Measurements from ENCODE around the gene ELAC1.
"Not testable (repeated sequence)": the region's sequence is repeated elsewhere in the genome, so short reads cannot be mapped to it uniquely, and the experiment has no call there.

The ELAC1 gene

DNA sequence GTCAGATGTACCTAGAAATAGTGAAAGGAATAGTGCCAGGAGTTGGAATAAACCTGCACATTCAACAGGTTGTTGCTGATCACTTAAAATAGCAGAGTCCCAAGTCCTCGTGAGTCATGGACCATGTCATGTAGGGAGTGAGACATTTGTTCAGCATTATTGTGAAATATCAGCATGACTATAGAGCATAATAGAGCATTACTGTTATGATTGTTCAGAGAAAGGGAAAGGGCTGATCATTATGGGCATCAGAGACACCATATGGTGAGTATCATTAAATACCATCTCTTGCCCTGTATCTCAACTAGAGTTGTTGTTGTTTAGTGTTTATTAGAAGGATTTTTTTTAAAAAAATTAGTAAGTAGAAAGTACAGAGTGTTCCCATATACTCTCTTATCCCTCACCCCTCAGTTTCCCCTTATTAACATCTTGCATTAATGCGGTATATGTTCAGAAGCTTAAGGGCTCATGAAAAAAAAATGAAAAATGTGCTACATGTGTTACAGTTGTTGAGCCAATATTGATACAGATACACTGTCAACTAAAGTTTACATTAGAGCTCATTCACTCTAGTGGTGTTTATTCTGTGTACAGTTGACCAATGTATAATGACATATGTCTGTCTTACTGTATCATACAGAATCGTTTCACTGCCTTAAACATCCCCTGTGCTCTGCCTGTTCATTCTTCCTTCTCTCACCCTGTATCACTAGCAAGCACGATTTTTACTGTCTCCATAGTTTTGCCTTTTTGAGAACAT, 5.7 kb downstream of the ELAC1 start:
- no peak for DNase-seq (ENCODE audit: low read depth)

- DNase-seq (ENCODE audit: low read depth) = no peak
Measured at GRCh38 chr18:50977037-50977760, 9.4 kb downstream of the ELAC1 start.

- no peak for DNase-seq (ENCODE audit: low read depth)
Measured at GRCh38 chr18:50981381-50981780, 13.5 kb downstream of the ELAC1 start.

GRCh38 chr18:50982086-50982801, 14.4 kb downstream of the ELAC1 start:
- no peak for DNase-seq (ENCODE audit: low read depth)

DNA sequence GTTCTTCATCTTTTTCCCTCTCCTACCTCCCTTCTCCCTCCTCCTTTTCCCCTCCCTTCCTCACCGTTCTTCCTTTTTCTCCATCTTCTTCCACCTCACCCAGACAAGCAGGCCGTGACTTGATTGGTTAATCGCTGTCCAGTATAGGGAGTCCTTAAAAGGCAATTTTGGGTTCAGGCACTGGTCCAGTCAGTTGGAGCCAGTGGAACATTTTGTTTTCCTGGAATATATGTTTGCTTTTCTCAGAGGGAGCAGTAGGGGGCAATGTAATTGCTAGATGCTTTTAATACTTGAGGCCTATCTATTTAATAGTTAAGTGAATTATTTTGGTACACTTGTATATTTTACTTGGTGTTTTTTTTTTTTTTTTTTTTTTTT, 15.0 kb downstream of the ELAC1 start:
- DNase-seq (ENCODE audit: low read depth) = no peak

DNA sequence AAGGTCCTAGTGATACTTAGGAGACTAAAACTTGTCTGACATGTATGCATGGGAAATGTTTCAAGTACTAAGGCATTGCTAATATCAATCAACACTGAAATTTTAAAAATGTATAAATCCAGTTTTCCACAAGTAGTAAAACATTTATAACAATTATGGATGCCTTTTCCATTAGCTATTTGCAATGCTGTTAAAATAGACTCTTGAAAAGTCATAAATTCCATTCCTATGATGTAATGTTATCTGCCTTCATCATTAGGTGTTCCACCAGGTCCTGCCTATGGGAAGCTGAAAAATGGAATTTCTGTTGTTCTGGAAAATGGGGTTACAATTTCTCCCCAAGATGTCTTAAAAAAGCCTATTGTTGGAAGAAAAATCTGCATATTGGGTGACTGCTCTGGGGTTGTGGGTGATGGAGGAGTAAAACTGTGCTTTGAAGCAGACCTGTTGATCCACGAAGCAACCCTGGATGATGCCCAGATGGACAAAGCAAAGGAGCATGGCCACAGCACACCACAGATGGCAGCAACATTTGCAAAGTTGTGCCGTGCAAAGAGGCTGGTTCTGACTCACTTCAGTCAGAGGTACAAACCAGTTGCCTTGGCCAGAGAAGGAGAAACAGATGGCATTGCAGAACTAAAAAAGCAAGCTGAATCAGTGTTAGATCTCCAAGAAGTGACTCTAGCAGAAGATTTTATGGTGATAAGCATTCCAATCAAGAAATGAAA, 18.7 kb downstream of the ELAC1 start:
- no peak for DNase-seq (ENCODE audit: low read depth)

DNA sequence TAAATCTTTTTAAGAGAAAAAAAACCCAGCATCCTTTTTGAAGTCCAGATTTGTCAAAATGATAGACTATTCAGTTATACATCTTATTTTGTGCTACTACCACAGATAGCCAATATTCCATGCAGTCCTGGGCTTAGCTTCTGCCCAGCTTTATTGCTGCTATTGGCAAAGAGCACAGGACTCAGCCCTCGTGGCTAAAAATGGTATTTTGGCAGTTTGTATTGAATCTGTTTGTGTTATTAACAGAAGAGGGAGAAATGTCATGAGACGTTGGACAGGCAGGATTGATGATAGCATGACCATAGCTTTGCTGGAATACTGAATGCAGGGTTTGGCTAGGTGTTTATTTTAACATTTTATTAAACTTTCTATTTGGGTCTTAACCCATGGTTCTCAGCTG, 19.4 kb downstream of the ELAC1 start:
- no peak for DNase-seq (ENCODE audit: low read depth)

DNA sequence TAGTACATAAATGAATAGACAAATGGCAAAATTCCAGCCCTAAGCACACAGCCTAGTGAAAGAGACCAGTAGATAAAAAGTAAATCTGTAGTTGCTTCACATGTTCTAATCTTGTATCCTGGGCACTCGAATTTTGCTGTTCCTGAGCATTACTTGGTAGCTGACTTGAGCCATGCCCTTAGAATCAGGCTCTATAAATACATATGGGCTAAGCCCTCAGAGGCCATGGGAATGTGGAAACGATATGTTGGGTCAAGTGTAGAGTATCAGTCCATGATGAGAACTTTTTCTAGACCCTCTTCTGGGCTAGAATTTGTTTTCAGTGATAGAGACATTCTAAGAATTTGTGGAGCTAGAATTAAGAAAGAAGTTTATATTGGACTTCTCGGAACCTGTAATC, 21.9 kb downstream of the ELAC1 start:
- no peak for DNase-seq (ENCODE audit: low read depth)

DNA sequence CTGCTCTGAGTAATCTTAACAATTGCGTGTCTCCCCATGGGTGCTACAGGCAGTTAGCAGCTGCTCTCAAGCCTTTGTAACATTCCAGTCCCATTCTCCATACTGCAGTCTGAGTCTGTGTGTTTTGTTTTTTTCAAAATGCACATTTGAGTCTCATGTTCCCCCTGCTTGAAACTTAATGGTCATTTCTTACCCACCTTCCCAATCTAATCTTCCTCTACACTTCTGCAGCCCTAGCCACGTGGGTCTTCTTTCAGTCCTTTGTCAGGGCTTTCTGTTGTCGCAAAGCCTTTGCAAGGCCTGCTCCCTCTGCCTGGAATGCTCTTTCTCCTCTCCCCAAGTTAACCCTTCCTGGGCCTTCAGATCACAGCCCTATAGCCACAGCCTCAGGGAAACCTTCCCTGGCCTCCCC, 24.5 kb downstream of the ELAC1 start:
- DNase-seq (ENCODE audit: low read depth) = no peak

DNA sequence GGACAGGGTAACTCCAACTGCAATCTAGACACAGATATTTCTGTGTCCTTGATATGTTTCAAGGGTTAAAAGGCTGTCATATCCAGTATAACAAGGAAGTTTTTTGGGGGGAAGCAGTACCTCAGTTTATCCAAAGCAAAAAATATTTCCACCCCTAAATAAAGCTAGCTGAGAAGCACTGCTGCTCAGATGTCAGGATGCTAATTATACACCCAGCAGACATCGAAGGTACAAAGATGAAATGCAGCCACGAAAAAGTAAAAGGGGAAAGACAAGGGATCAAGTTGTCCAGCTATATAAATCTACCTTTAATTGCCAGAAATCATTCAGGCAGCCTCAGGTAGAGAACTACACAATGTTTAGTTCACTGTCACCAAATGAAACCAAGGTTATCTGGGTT, 26.2 kb downstream of the ELAC1 start:
- DNase-seq (ENCODE audit: low read depth) = no peak

DNA sequence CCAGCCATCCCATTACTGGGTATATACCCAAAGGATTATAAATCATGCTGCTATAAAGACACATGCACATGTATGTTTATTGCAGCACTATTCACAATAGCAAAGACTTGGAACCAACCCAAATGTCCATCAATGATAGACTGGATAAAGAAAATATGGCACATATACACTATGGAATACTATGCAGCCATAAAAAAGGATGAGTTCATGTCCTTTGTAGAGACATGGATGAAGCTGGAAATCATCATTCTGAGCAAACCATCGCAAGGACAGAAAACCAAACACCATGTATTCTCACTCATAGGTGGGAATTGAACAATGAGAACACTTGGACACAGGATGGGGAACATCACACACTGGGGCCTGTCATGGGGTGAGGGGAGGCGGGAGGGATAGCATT, 35.3 kb downstream of the ELAC1 start:
- not testable (repeated sequence) for DNase-seq (ENCODE audit: low read depth)

DNA sequence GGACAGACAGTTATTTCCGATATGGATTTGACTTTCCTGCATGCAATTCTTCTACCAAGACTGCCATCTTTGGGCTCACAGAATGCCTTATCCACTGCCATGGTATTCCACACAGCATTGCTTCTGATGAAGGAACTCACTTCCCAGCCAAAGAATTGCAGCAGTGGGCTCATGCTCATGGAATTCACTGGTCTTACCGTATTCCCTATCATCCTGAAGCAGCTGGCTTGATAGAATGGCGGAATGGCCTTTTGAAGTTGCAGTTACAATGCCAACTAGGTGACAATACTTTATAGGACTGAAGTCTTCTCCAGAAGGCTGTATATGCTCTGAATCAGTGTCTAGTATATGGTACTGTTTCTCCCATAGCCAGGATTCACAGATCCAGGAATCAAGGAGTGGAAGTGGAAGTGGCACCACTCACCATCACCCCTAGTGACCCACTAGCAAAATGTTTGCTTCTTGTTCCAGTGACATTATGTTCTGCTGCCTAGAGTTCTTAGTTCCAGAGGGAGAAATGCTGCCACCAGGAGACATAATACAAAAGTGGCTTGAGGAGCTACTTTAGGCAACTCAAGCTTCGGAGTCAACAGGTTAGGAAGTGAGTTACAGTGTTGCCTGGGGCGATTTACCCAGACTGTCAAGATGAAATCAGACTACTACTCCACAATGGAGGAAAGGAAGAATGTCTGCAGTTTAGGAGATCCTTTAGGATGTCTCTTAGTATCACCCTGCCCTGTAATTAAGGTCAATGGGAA, 38.4 kb downstream of the ELAC1 start:
- no peak for DNase-seq (ENCODE audit: low read depth)

DNA sequence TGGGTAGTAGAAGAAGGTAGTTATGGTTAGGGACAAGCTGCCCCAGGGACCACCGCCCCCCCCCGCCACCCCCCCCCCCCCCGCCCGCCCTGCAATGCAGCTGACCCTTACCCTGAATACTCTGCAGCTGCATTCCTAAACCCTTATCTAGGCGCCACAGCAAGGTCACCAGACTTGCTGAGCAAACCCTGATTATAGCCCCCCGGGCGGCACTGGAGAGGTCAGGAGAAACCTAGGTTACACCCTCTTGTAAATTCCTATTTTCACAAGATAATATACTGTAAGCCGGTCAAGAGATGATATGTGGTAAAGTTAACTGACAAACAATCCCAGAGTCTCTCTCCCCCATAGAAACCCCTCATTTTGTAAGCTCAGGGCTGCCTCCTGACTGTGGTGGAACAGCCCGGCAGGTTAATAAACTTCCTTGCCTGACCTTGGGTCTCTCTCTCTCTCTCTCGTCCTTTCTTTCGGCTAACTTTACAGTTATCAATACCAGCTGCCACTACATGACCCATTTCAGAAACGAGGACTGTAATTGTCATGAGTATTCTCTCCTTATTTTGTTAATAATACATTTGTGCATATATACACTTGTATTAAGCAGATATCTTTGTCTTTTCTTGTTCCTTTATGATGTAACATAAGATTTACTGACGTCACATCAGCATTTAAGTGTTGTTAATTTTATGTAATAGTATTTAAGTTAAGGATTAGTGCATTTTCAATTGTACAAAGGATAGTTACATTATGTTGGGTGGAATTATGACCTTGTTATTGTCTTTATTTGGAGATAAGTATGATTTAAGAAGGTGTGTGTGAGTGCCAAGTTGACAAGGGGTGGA, 39.3 kb downstream of the ELAC1 start:
- no peak for DNase-seq (ENCODE audit: low read depth)

- no peak for DNase-seq (ENCODE audit: low read depth)
Measured at GRCh38 chr18:51007790-51008139, 39.9 kb downstream of the ELAC1 start.

GRCh38 chr18:51009072-51009471, 41.2 kb downstream of the ELAC1 start:
- DNase-seq (ENCODE audit: low read depth) = no peak

DNA sequence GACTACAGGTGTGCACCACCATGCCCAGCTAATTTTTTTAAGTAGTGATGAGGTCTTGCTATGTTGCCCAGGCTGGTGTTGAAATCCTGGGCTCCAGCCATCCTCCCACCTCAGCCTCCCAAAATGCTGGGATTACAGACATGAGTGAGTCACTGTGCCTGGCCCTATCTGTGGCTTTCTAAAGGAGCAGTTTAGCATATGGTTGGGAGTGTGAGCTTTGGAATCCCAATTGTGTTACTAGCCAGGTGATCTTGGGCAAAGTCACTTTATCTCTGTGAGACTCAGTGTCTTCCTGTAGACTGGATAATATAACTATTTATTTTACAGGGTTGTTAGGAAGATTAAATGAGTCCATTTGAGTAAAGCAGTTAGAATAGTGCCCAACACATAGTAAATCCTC, 42.4 kb downstream of the ELAC1 start:
- no peak for DNase-seq (ENCODE audit: low read depth)

DNA sequence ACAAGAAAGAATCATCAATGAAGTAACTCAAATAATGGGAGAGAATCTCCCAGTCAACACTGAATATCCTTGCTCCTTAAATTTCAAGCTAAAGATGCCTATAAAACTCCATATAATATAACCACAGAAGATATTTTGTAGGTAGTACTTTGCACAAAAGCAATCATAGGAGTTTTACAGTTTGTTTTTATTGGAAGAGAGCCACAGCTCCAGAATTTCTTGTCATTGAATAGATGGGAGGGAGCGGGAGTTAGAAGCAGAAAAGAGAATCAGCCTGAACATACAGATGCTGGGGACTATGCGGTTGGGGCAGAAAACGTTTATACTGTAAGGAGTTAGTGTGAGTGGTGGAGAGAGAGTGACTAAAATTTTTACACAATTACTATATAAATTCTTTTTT, 43.9 kb downstream of the ELAC1 start:
- no peak for DNase-seq (ENCODE audit: low read depth)

DNA sequence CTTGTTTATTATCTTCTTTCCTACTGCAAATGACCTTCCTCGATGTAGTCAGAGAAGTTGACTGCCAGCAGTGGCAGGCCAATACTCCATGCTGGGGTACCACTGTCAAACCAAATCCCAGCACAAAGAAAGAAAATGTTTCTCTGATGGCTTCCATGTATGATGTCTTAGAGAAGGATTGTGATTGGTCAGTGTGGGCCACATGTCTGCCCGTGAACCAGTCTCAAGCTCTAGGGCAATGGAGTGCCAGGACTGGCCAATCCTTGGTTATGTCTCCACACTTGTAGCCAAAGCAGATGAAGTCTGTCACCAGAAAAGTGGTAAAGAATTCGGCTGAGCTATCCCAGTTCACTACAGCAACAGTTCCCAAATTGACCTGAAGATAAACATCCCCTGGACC, 44.6 kb downstream of the ELAC1 start:
- no peak for DNase-seq (ENCODE audit: low read depth)

DNA sequence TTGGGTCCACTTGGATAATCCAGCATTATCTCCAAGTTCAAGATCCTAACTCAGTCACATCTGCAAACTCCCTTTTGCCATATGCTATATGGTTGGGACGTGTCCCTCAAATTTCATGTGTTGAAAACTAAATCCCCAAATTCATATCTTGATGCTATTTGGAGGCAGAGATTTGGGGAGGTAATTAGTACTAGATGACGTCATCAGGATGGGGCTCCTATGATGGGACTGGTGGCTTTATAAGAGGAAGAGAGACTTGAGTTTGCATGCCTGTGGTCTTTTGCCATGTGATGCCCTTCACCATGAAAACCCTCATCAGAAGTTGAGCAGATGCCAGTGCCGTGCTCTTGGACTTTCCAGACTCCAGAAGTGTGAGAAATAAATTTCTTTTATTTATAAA, 45.4 kb downstream of the ELAC1 start:
- no peak for DNase-seq (ENCODE audit: low read depth)

DNA sequence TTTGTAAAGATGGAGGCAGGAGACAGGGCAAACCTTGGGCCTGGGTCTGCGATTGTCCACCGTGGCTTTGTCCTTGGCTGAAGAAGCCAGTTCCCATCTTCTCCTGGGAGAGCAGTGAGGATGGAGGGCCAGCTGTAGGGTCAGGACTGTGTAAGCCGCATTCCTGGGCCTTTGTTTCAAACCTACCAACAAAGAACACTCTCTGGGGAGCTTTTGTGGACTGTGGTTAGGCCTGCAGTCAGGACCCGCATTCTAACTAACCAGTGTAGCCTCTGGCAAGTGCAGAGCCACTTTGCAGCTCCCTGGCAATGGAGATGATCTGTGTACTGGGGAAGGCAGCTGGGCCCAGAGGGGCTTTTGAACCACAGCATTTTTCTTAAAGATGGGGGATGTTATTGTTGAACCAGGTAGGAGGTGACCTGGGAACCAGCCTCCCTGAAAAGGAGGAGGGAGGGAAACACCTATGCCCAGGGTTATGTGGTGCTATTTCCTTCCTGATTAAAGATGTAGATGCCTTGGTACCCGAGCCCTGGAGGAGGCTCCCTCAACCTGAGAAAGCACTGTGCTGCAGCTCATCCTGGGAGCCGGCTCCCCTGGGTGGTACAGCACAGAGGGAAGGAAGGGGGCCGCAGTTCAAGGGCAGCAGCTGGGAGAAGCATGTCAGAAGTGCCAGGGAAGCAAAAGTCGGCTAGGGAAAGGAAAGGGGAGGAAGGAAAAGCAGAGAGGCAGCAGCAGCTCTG, 49.5 kb downstream of the ELAC1 start:
- no peak for DNase-seq (ENCODE audit: low read depth)
